Activated B cell treated with CpG ODN at 0.5 μM for 24 hours (primary cell): ENCODE measurements around the gene MRPS2. TPM values are rescaled to one million over a fixed set of nuclear protein-coding genes. Genes with fewer than 3 reads are reported as not detected.
"Not testable (repeated sequence)": the region's sequence is repeated elsewhere in the genome, so short reads cannot be mapped to it uniquely, and the experiment has no call there.

Source experiments
- ATAC-seq: fragments of 200-7000 bp; cut with Tn5 transposase; one replicate; pipeline ENCODE4 v1.10.0; 2021; ENCODE audit warnings: low read depth, mild to moderate bottlenecking, moderate library complexity
- CTCF ChIA-PET: fragments of 350-600 bp; sonication (Branson Sonifier 250); formaldehyde crosslinking; loops from one replicate; lab custom pipeline; 2021; ENCODE audit warnings: antibody characterized with exemption; lab: Charles Lee
- POLR2A ChIA-PET: fragments of 350-600 bp; sonication (Branson Sonifier 250); formaldehyde crosslinking; loops from one replicate; lab custom pipeline; 2021; ENCODE audit warnings: antibody characterized with exemption; lab: Charles Lee
- DNase-seq: peaks from one replicate; pipeline ENCODE4 v3.0.0; 2022
- H3K27ac Mint-ChIP-seq: one replicate; pipeline ENCODE4 v1.8.0; 2020; ENCODE audit warnings: mixed read lengths
- H3K27me3 Mint-ChIP-seq: one replicate; pipeline ENCODE4 v1.8.0; 2021; ENCODE audit warnings: mixed read lengths
- H3K36me3 Mint-ChIP-seq: one replicate; pipeline ENCODE4 v1.8.0; 2021; ENCODE audit warnings: low read depth, mixed read lengths
- H3K4me1 Mint-ChIP-seq: one replicate; pipeline ENCODE4 v1.8.0; 2021; ENCODE audit warnings: mixed read lengths
- H3K4me3 Mint-ChIP-seq: one replicate; pipeline ENCODE4 v1.8.0; 2020; ENCODE audit warnings: mild to moderate bottlenecking, mixed read lengths
- H3K9me3 Mint-ChIP-seq: one replicate; pipeline ENCODE4 v1.8.0; 2020; ENCODE audit warnings: mixed read lengths
- CTCF ChIP-seq: fragments of 200-600 bp; IDR thresholded peaks from one replicate; pipeline ENCODE4 v1.8.0; 2022; ENCODE audit warnings: antibody characterized with exemption, mild to moderate bottlenecking
- intact Hi-C: fragments of 100-400 bp; cut with micrococcal nuclease; formaldehyde crosslinking; loops from one replicate; pipeline ENCODE4 v1.15.1; 2024
- total RNA-seq: library from RNA; stranded (reverse); gene quantifications from 2 replicates; pipeline ENCODE4 v1.2.3, GENCODE V29; 2022

The MRPS2 gene
- total RNA-seq, 1 donor from 2014 or later, result 35.1 TPM

- DNase-seq (no peak), ATAC-seq (no peak)
- ChIA-PET POLR2A (no interaction called here), CTCF (no interaction called here)
- TF ChIP-seq CTCF, result no peak
- no peaks in the 10 kb centered on the region for H3K9me3 Mint-ChIP-seq
- intact Hi-C loops, result no loop called here
- no peaks in the 10 kb centered on the region for H3K36me3 Mint-ChIP-seq
- H3K27me3 Mint-ChIP-seq, result peaks cover 2% of the 10 kb centered on the region
- H3K4me1 Mint-ChIP-seq, result no peaks in the 10 kb centered on the region
- H3K4me3 Mint-ChIP-seq, result no peak overlapping the region
- H3K27ac Mint-ChIP-seq, result no peak overlapping the region
Observed at GRCh38 chr9:135525241-135526088, 25.0 kb downstream of the MRPS2 start.

GRCh38 chr9:135526089-135526729, 25.7 kb downstream of the MRPS2 start:
- Mint-ChIP-seq H3K27me3 (peaks cover 9% of the 10 kb centered on the region), H3K9me3 (no peaks in the 10 kb centered on the region), H3K36me3 (no peaks in the 10 kb centered on the region), H3K4me3 (no peak overlapping the region), H3K4me1 (no peaks in the 10 kb centered on the region), H3K27ac (no peak overlapping the region)
- CTCF ChIA-PET, result no interaction called here
- intact Hi-C loops, result no loop called here
- no peak for ATAC-seq
- POLR2A ChIA-PET, result no interaction called here
- TF ChIP-seq CTCF, result no peak
- no peak for DNase-seq

GRCh38 chr9:135526730-135527571, 26.5 kb downstream of the MRPS2 start:
- CTCF ChIA-PET, result no interaction called here
- intact Hi-C loops, result no loop called here
- DNase-seq, result no peak
- TF ChIP-seq CTCF, result no peak
- Mint-ChIP-seq H3K36me3 (no peaks in the 10 kb centered on the region), H3K9me3 (no peaks in the 10 kb centered on the region), H3K4me3 (no peak overlapping the region), H3K4me1 (no peaks in the 10 kb centered on the region), H3K27ac (no peak overlapping the region), H3K27me3 (peaks cover 12% of the 10 kb centered on the region)
- POLR2A ChIA-PET, result no interaction called here
- no peak for ATAC-seq

- DNase-seq, intact Hi-C loops, H3K4me3 Mint-ChIP-seq, ATAC-seq, CTCF ChIA-PET, H3K4me1 Mint-ChIP-seq, H3K27ac Mint-ChIP-seq, H3K36me3 Mint-ChIP-seq, POLR2A ChIA-PET, H3K9me3 Mint-ChIP-seq: not testable (repeated sequence)
- H3K27me3 Mint-ChIP-seq, result peaks cover 13% of the 10 kb centered on the region
Observed at GRCh38 chr9:135528842-135529435, 28.5 kb downstream of the MRPS2 start.

- no peak for TF ChIP-seq CTCF
- no peaks in the 10 kb centered on the region for H3K4me1 Mint-ChIP-seq
- H3K27me3 Mint-ChIP-seq, result peaks cover 21% of the 10 kb centered on the region
- H3K4me3 Mint-ChIP-seq, result no peak overlapping the region
- no peaks in the 10 kb centered on the region for H3K36me3 Mint-ChIP-seq
- CTCF ChIA-PET, result no interaction called here
- POLR2A ChIA-PET, result no interaction called here
- intact Hi-C loops, result no loop called here
- no peak overlapping the region for H3K27ac Mint-ChIP-seq
- ATAC-seq, result no peak
- H3K9me3 Mint-ChIP-seq, result no peaks in the 10 kb centered on the region
- no peak for DNase-seq
Observed at GRCh38 chr9:135530146-135530545, 29.7 kb downstream of the MRPS2 start.
